AG04449 (cell line): ENCODE measurements around the gene MDK.

Experiments used
- CTCF ChIA-PET: fragments of 350-600 bp; formaldehyde crosslinking; extraction: SDS; loops from one replicate; lab custom pipeline; 2021; ENCODE audit warnings: antibody characterized with exemption; lab: Yijun Ruan, JAX
- POLR2A ChIA-PET: fragments of 400-600, 350-600 bp; formaldehyde crosslinking; extraction: SDS; loops from one replicate; lab custom pipeline; 2020; ENCODE audit warnings: antibody characterized with exemption, inconsistent platforms; lab: Yijun Ruan, JAX
- DNase-seq: peaks from one replicate; pipeline ENCODE4 v3.0.0-alpha.2; 2010; ENCODE audit warnings: low read depth, low spot score
- H3K4me3 ChIP-seq: 2 replicates; pipeline ENCODE4 v1.5.1; 2011; ENCODE audit warnings: low read depth, mild to moderate bottlenecking, control low read depth, low read length
- TF ChIP-seq, protein P1 (sequence below): IDR thresholded peaks from one replicate; pipeline ENCODE4 v1.5.1; 2011; ENCODE audit warnings: mild to moderate bottlenecking, moderate library complexity, low read length, control low read depth, inconsistent platforms; ENCODE audit not compliant: insufficient read depth; ENCODE audit errors: missing control alignments

MDK gene

DNA sequence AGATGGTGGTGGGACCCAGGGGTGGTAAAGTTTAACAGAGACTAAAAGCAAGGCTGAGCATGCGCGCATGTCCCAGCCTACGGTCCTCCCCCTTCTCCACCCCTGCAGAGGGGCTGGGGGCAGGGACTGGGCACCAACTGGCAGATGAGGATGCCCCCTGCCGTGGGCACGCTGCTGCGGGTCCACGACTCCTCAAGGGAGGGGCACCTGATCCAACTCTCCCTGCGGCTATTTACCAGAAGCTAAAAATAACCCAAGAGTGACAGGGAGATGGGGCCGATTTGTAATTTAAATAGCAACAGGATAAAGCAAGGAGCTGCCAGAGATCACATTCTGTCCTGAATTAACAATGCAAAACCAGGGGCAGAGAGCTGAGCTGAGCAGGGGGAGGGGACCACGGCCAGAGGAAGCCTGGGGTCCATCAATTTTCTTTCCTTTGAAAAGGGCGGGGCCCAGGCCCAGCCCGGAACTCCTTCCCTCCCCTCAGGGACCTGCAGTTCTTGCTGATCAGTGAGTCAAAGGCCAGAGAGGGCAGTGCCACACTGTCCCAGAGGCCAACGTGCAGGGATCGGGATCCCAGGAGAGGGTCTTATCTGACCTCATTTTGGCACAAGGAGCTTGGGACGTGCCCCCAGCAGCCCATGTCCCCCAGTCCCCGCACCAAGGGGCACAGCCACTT is 42.3 kb upstream of the MDK start:
- DNase-seq = no peak
- POLR2A ChIA-PET = interaction anchor here (0.7 kb wide), 1 partner anchor 482 kb away, joined by 3 read pairs; no protein-coding TSS in a partner anchor
- CTCF ChIA-PET = interaction anchor here (1.4 to 24.6 kb wide), 4 partner anchors 8 to 48 kb away, joined by 4 to 498 read pairs (median 6); partner anchors contain the start of gene DGKZ
- TF ChIP-seq, protein P1, sequence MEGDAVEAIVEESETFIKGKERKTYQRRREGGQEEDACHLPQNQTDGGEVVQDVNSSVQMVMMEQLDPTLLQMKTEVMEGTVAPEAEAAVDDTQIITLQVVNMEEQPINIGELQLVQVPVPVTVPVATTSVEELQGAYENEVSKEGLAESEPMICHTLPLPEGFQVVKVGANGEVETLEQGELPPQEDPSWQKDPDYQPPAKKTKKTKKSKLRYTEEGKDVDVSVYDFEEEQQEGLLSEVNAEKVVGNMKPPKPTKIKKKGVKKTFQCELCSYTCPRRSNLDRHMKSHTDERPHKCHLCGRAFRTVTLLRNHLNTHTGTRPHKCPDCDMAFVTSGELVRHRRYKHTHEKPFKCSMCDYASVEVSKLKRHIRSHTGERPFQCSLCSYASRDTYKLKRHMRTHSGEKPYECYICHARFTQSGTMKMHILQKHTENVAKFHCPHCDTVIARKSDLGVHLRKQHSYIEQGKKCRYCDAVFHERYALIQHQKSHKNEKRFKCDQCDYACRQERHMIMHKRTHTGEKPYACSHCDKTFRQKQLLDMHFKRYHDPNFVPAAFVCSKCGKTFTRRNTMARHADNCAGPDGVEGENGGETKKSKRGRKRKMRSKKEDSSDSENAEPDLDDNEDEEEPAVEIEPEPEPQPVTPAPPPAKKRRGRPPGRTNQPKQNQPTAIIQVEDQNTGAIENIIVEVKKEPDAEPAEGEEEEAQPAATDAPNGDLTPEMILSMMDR = no peak
- peak overlapping the region; percentile 12 for H3K4me3 ChIP-seq

DNA sequence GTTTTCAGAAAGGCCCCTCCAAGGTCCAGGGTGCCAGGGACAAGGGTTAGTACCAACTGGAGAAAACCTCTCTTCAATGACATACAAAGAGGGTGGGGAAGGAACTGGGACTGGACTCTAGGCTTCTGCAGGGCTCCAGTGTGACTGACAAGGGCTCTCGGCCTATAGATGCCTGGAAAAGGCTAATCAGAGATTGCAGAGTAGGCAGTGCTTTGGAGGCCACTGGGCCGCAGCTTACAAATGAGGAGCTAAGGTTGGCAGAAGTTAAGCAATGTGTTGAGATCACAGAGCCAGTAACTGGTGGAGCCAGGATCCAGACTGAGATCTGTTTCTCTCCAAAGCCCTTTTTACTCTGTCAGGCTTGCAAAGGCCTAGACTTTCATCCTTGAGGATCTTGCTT is 41.7 kb upstream of the MDK start:
- no peak overlapping the region for H3K4me3 ChIP-seq
- POLR2A ChIA-PET = no interaction called here
- CTCF ChIA-PET = interaction anchor here (1.2 to 24.6 kb wide), 4 partner anchors 24 to 89 kb away, joined by 3 to 498 read pairs (median 4); no protein-coding TSS in a partner anchor
- no peak for DNase-seq
- TF ChIP-seq, protein P1 = no peak

DNA sequence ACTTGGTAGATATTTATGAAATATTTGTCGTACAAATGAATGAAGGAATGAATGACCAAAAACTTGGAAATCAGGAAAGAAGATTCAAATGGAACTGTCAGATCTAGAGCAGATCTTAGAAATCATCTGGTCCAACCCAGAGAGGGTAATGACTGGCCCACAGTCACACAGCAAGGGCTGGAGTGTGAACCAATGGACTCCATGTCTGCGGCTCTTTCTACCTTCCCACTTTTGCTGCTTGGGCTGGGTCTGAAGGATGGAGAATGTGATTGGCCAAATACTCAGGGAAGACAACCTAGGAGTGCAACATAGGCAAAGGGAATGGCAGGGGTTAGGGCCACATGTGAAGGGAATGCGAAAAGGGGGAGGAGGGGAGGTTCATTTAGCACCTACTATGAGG is 40.0 kb upstream of the MDK start:
- CTCF ChIA-PET = interaction anchor here (1.2 to 24.6 kb wide), 3 partner anchors 11 to 31 kb away, joined by 4 to 498 read pairs (median 4); no protein-coding TSS in a partner anchor
- no peak overlapping the region for H3K4me3 ChIP-seq
- TF ChIP-seq, protein P1 = no peak
- no peak for DNase-seq
- POLR2A ChIA-PET = no interaction called here

DNA sequence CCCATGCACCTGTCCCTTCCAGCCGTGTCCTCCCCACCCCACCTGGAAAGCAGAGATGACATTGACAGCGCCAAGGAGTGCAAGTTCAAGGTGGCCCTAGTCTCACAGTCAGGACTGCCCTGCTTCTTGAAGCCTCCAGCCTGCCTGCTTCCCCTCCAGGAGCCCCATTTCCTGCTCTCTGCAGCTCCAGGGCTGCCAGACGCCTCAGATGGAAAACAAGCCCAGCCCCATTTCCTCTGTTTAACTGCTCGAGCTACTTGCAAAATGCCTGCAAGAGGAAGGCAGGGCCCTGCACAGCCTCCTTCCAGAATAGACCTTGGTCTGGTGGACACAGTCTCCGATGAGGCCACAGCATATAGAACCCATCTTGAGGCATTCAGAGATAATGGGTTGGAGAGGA is 39.2 kb upstream of the MDK start:
- CTCF ChIA-PET = interaction anchor here (1.0 to 24.6 kb wide), 5 partner anchors 8 to 103 kb away, joined by 3 to 498 read pairs (median 4); no protein-coding TSS in a partner anchor
- H3K4me3 ChIP-seq = no peak overlapping the region
- TF ChIP-seq, protein P1 = no peak

DNA sequence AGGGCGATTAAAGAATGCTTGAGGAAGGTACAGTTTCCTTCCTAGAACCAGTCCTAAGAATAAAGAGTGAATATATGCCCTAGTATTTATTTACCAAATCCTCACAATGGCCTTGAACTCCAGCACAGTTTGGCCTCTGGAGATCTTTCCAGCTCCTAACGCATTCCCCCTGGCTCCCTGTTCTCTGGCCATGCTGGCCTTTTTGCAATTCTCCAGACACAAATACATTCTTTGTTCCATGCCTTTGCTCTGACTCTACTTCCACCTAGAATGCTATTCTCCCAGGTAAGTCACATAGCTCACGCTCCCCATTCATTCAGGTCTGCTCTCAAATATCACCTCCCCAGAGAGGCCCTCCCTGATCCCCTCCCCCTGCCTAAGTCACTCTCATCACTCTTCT is 37.9 kb upstream of the MDK start:
- ChIA-PET CTCF (interaction anchor here (1.0 to 24.6 kb wide), 6 partner anchors 17 to 209 kb away, joined by 3 to 498 read pairs (median 3); no protein-coding TSS in a partner anchor), POLR2A (interaction anchor here (1.0 kb wide), 1 partner anchor 17 kb away, joined by 3 read pairs; no protein-coding TSS in a partner anchor)
- DNase-seq = no peak
- TF ChIP-seq, protein P1 = no peak
- no peak overlapping the region for H3K4me3 ChIP-seq

More for the DNA sequence above, 39.2 kb upstream of the MDK start:
- POLR2A ChIA-PET = interaction anchor here (0.9 kb wide), 1 partner anchor 11 kb away, joined by 3 read pairs; no protein-coding TSS in a partner anchor
- no peak for DNase-seq

DNA sequence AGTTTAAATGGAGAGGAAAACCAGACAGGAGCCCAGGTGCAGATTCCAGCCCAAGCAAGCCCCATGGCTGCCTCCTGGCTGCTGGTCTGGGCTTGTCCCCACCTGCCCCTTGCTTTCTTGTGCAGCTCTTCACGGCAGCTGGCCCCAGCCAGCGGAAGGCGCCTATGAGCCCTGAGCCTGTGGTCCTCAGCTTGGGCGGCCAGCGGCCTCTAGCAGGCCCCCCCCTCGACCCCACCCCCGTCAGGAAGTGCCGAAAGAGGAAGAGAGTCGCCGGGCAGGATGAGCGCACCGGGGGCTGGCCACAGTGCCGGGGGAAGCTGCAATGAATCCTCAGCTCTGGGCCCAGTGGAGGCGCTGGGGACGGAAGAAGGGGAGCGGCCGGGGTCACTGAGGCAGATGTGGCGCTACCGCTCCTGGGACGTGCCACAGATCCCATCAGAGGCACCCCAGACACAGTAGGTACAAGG is 36.3 kb upstream of the MDK start:
- H3K4me3 ChIP-seq = no peak overlapping the region
- no peak for DNase-seq
- ChIA-PET CTCF (interaction anchor here (0.9 to 24.6 kb wide), 5 partner anchors 10 to 107 kb away, joined by 4 to 498 read pairs (median 8); no protein-coding TSS in a partner anchor), POLR2A (no interaction called here)
- TF ChIP-seq, protein P1 = no peak
